ENCODE results near the gene PAWR.
A peak's percentile ranks its signal among the peaks of the same experiment; 100 is the strongest.

PAWR gene

GRCh38 chr12:79690638-79691510 is at the start of gene PAWR:
Gene PAWR (minus strand): TSS chr12:79690964. CDS start chr12:79690244, 720 bp downstream.
- DNase-seq, result peak; percentile 40

DNA sequence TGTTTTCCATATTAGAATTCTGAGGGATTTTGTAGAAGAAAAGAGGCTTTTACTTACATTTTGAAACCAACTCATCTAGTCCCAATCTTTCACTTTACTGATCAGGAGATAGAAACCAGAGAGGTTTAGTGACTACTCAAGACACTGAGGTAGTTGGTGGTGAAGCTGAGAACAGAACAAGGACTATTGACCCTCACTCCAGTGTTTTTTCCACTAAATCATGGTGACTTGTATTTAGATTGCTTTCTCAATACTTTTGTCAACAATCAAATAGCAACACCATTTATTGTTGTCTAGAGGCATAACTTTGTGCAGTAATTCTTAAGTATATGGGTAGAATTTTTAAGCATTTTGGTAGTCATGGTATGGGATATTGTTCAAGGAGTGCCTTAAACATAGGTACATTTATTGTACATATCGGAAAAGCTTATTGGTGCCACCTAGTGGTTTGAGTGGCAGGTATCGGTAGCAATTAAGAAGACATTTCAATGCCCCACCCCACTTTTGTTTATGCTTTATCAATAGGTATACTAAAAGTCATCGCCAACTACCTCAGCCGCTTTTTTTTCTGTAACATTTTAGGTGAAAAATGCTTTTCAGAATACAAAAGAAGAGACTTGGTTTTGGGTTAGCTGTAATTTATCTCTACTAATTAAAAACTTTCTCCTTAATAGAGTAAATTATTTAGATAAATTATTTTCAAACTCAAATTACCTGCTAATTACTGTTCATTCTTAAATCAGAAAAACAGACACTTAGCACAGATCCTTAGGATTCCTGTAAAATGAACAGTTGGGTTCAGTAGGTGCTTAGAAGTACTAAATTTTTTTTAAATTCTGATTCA is 47.3 kb upstream of the PAWR start:
- DNase-seq, result no peak

DNA sequence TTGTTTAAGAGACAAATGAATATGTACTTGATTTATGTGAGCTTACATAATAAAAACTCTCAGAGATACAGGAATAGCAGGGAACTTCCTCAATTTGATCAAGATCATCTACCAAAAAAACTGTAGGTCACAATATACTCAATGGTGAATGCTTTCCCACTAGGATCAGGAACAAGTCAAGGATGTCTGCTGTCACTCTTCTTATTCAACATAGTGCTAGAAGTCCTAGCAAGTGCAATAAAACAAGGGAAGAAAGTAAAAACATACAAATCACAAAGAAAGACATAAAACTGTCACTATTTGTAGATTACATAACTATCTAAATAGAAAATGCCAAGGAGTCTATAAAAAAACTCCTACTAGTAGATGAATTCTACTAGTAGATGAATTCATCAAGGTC is 41.9 kb upstream of the PAWR start:
- no peak for DNase-seq

- DNase-seq, result no peak
Measured at GRCh38 chr12:79725987-79726386, 35.2 kb upstream of the PAWR start.

GRCh38 chr12:79717006-79717405 is 26.2 kb upstream of the PAWR start:
- DNase-seq, result no peak

GRCh38 chr12:79715308-79715707 is 24.5 kb upstream of the PAWR start:
- no peak for DNase-seq

DNA sequence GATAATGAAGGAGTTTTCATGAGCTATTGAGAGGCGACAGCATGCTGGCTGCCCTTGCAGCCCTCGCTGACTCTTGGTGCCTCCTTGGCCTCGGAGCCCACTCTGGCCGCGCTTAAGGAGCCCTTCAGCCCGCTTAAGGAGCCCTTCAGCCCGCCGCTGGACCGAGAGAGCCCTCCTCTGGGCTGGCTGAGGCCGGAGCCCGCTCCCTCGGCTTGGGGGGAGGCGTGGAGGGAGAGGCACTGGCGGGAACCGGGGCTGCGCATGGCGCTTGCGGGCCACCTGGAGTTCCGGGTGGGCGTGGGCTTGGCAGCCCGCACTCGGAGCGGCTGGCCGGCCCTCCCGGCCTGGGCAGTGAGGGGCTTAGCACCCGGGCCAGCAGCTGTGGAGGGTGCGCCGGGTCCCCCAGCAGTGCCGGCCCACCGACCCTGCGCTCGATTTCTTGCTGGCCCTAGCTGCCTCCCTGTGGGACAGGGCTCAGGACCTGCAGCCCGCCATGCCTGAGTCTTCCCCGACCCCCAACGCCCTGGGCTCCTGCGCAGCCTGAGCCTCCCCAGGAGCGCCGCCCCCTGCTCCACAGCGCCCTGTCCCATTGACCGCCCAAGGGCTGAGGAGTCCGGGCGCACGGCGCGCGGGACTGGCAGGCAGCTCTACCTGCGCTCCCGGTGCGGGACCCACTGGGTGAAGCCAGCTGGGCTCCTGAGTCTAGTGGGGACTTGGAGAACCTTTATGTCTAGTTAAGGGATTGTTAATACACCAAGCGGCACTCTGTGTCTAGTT is 20.1 kb upstream of the PAWR start:
- DNase-seq, result no peak

- no peak for DNase-seq
Measured at GRCh38 chr12:79707830-79708229, 17.1 kb upstream of the PAWR start.

DNA sequence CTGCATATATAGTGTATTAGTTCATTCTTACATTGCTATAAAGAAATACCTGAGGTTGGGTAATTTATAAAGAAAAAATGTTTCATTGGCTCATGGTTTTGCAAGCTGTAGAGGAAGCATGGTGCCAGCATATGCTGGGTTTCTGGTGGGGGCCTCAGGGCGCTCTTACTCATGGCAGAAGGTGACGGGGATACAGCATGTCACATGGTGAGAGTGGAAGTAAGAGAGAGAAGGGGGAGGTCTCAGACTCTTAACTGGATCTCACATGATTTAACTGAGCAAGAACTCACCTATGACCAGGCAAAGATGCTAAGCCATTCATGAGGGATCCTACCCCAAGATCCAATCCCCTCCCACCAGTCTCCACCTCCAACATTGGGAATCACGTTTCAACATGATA is 15.9 kb upstream of the PAWR start:
- DNase-seq, result no peak

- DNase-seq, result no peak
Measured at GRCh38 chr12:79706156-79706555, 15.4 kb upstream of the PAWR start.

GRCh38 chr12:79698966-79699365 is 8.2 kb upstream of the PAWR start:
- DNase-seq, result no peak

GRCh38 chr12:79696416-79696815 is 5.7 kb upstream of the PAWR start:
- no peak for DNase-seq

DNA sequence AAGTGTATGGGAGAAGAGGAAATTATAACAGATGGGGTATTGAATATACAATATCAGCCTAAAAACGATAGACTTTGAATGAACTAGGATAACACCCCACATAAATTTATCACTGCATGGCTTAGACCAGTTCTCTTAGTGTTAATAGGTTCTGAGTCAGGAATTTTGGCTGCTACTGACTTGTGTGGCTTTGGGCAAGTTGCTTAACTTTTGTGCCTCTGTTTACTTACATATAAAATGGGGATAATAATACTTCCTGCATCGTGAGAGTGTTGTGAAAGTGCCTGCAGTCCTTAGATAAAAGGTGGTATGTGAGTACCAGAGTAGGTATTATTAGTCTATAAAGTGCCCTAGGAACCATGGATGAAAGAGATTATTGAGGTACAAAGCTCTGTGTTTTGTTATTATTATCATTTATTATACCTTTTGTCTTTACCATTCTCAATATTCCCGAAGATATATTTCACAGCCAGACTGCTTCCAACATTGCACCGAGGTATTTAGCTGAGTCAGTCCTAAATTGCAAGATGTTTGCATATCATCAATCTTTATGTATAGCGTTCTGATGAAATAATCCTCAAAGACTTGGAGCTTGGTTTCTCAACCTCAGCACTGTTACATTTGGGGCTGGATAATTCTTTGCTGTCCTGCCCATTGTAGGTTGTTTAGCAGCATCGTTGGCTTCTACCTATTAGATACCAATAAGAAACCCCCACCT is 2.3 kb upstream of the PAWR start:
- DNase-seq, result no peak

DNA sequence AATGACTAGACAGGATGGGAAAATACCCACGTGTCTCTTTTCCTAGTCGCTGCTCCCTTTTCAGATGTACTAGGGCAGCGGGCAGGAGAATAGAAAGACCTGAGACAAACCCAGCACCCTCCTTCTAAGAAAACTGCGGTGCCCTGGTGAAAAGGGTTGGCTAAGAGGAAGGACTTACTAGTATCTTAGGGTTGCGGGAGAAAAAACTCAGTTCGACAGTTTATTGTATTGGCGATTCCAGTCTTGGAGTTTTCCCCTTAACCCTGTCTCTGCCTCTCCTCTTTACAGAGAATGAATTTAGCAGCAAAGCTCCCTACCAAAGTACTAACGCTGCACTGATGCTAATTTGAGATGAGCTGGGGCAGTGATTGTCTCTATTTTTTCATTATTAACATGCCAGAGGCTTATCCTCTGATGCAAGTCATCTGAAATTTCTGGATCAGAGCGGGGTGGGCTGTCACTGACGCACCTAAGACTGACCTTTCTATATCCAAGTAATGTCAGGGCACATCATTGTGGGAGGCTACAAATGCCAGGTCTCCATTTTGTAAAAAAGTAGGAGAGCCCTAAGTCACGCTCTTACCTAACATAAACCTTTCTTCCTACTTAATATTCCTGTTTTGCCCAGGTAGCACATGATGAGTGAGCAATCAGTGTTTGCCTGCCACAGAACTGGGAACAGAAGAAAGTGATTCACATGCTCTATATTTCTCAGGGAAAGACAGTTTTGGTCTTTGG is 916 bp upstream of the PAWR start:
- no peak for DNase-seq

GRCh38 chr12:79690142-79690637 is 574 bp downstream of the PAWR start:
- peak; percentile 25 for DNase-seq

GRCh38 chr12:79689477-79690141 is 1.2 kb downstream of the PAWR start:
- DNase-seq, result peak; percentile 21

GRCh38 chr12:79689061-79689476 is 1.7 kb downstream of the PAWR start:
- DNase-seq, result no peak

GRCh38 chr12:79688376-79689060 is 2.2 kb downstream of the PAWR start:
- no peak for DNase-seq

- no peak for DNase-seq
Measured at GRCh38 chr12:79687711-79688260, 3.0 kb downstream of the PAWR start.

DNA sequence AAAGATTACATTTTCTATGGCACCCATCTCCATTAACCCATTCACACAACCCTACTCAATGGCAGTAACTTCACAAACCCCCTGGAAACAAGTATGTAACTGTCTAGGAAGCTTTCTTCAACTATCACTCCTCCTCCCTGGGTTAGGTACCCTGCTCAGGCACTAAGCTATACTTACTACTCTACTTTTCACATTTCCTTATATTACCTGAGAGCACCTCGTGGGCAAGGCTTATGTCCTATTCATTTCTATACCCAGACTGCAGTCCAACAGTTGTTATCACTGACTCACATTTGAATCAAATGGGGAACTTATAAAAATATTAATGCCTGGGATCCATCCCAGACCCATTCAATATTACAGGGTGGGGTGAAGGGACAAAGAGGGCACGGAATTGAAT is 4.6 kb downstream of the PAWR start:
- no peak for DNase-seq
